ENCODE data around the gene BAHD1. TPM values are rescaled to one million over a fixed set of nuclear protein-coding genes. Genes with fewer than 3 reads are reported as not detected.

Gene BAHD1
- total and polyA plus RNA-seq, 2 experiments from 2014 or later, result 13.9 to 17.2 TPM

- Histone ChIP-seq H3K4me2 (no peak overlapping the region), H3K36me3 (replicated peaks; ENCODE audit: insufficient read depth, low read depth) (no peaks in the 10 kb centered on the region), H2AFZ (no peak overlapping the region), H3K4me1 (ENCODE audit: insufficient read depth) (no peaks in the 10 kb centered on the region), H4K20me1 (ENCODE audit: insufficient read depth, poor library complexity, severe bottlenecking) (no peaks in the 10 kb centered on the region), H3K9me3 (ENCODE audit: low read depth) (no peaks in the 10 kb centered on the region), H3K27ac (no peak overlapping the region), H3K79me2 (no peaks in the 10 kb centered on the region), H3K27me3 (no peaks in the 10 kb centered on the region), H3K9me2 (replicated peaks; ENCODE audit: insufficient read depth) (no peaks in the 10 kb centered on the region), H3K4me3 (no peak overlapping the region)
- no peak for DNase-seq (ENCODE audit: low spot score)
- 94% methylated on average over 36 of the region's 36 CpGs for WGBS (ENCODE audit: low lambda C conversion rate, missing lambda C conversion rate)
- TF ChIP-seq CTCF (IDR thresholded peaks at IDR 0.05; ENCODE audit: poor library complexity), result no peak
- TF ChIP-seq EZH2phosphoT487 (IDR thresholded peaks at IDR 0.05; ENCODE audit: low read depth, severe bottlenecking, unreplicated experiment), result no peak
- no peak for TF ChIP-seq EZH2 (IDR thresholded peaks at IDR 0.05; ENCODE audit: borderline replicate concordance)
Measured at GRCh38 chr15:40486066-40486770, 45.5 kb downstream of the BAHD1 start.

GRCh38 chr15:40487816-40488682, 47.3 kb downstream of the BAHD1 start:
- H3K79me2 ChIP-seq, result no peaks in the 10 kb centered on the region
- WGBS (ENCODE audit: low lambda C conversion rate, missing lambda C conversion rate), result 96% methylated on average over 35 of the region's 35 CpGs
- no peaks in the 10 kb centered on the region for H3K27me3 ChIP-seq
- no peaks in the 10 kb centered on the region for H3K4me1 ChIP-seq (ENCODE audit: insufficient read depth)
- no peak overlapping the region for H2AFZ ChIP-seq
- no peaks in the 10 kb centered on the region for H4K20me1 ChIP-seq (ENCODE audit: insufficient read depth, poor library complexity, severe bottlenecking)
- no peak for DNase-seq (ENCODE audit: low spot score)
- no peak overlapping the region for H3K4me3 ChIP-seq
- no peaks in the 10 kb centered on the region for H3K9me2 ChIP-seq (replicated peaks; ENCODE audit: insufficient read depth)
- no peaks in the 10 kb centered on the region for H3K9me3 ChIP-seq (ENCODE audit: low read depth)
- no peak for TF ChIP-seq EZH2phosphoT487 (IDR thresholded peaks at IDR 0.05; ENCODE audit: low read depth, severe bottlenecking, unreplicated experiment)
- TF ChIP-seq EZH2 (IDR thresholded peaks at IDR 0.05; ENCODE audit: borderline replicate concordance), result no peak
- no peak for TF ChIP-seq CTCF (IDR thresholded peaks at IDR 0.05; ENCODE audit: poor library complexity)
- no peak overlapping the region for H3K4me2 ChIP-seq
- no peaks in the 10 kb centered on the region for H3K36me3 ChIP-seq (replicated peaks; ENCODE audit: insufficient read depth, low read depth)
- no peak overlapping the region for H3K27ac ChIP-seq

GRCh38 chr15:40489274-40490175, 48.8 kb downstream of the BAHD1 start:
- no peak for DNase-seq (ENCODE audit: low spot score)
- Histone ChIP-seq H3K79me2 (no peaks in the 10 kb centered on the region), H3K27me3 (no peaks in the 10 kb centered on the region), H3K4me2 (no peak overlapping the region), H3K4me1 (ENCODE audit: insufficient read depth) (no peaks in the 10 kb centered on the region), H3K9me3 (ENCODE audit: low read depth) (no peaks in the 10 kb centered on the region), H3K36me3 (replicated peaks; ENCODE audit: insufficient read depth, low read depth) (no peaks in the 10 kb centered on the region), H3K4me3 (no peak overlapping the region), H3K27ac (no peak overlapping the region), H2AFZ (no peak overlapping the region), H3K9me2 (replicated peaks; ENCODE audit: insufficient read depth) (no peaks in the 10 kb centered on the region), H4K20me1 (ENCODE audit: insufficient read depth, poor library complexity, severe bottlenecking) (no peaks in the 10 kb centered on the region)
- TF ChIP-seq EZH2 (IDR thresholded peaks at IDR 0.05; ENCODE audit: borderline replicate concordance), result no peak
- no peak for TF ChIP-seq CTCF (IDR thresholded peaks at IDR 0.05; ENCODE audit: poor library complexity)
- TF ChIP-seq EZH2phosphoT487 (IDR thresholded peaks at IDR 0.05; ENCODE audit: low read depth, severe bottlenecking, unreplicated experiment), result no peak
- 96% methylated on average over 39 of the region's 47 CpGs for WGBS (ENCODE audit: low lambda C conversion rate, missing lambda C conversion rate)
